Measurements from ENCODE around the gene KIAA0753. TPM values are rescaled to one million over a fixed set of nuclear protein-coding genes. Genes with fewer than 3 reads are reported as not detected.
"Not testable (repeated sequence)": the region's sequence is repeated elsewhere in the genome, so short reads cannot be mapped to it uniquely, and the experiment has no call there.

The KIAA0753 gene
- total and polyA plus RNA-seq, 9 donors = 12.1 to 32.3 (median 19.2) TPM

GRCh38 chr17:6657633-6658287 is 17.2 kb upstream of the KIAA0753 start:
- WGBS, 3 donors = 78 to 84% (median 79%) methylated on average over 17 to 18 of the region's 18 CpGs
- no peaks in the 10 kb centered on the region for H3K9me3 ChIP-seq
- H3K27ac ChIP-seq = no peak overlapping the region
- no peak overlapping the region for H3K4me3 ChIP-seq
- DNase-seq = no peak
- no peak for TF ChIP-seq EP300 (IDR thresholded peaks at IDR 0.05)
- no peak for TF ChIP-seq POLR2A (IDR thresholded peaks at IDR 0.05)
- TF ChIP-seq CTCF (IDR thresholded peaks at IDR 0.05) = no peak
- intact Hi-C loops (cut with DNase I) = no loop called here
- H3K27me3 ChIP-seq = no peaks in the 10 kb centered on the region
- peaks cover 2% of the 10 kb centered on the region for H3K4me1 ChIP-seq (ENCODE audit: insufficient read depth)
- H3K36me3 ChIP-seq = no peaks in the 10 kb centered on the region

- H3K27me3 ChIP-seq; H3K4me3 ChIP-seq; H3K9me3 ChIP-seq; DNase-seq; intact Hi-C loops (cut with DNase I); H3K36me3 ChIP-seq; H3K4me1 ChIP-seq (ENCODE audit: insufficient read depth); H3K27ac ChIP-seq: not testable (repeated sequence)
- 7 to 15% (median 14%) methylated on average over 42 to 55 of the region's 55 CpGs for WGBS, 3 donors
Measured at GRCh38 chr17:6656797-6657632, 16.5 kb upstream of the KIAA0753 start.

GRCh38 chr17:6655732-6656361 is 15.3 kb upstream of the KIAA0753 start:
- H3K27me3 ChIP-seq; H3K36me3 ChIP-seq; H3K4me3 ChIP-seq; DNase-seq; H3K4me1 ChIP-seq (ENCODE audit: insufficient read depth); H3K9me3 ChIP-seq; intact Hi-C loops (cut with DNase I); H3K27ac ChIP-seq: not testable (repeated sequence)
- WGBS, 3 donors = 1 to 5% (median 4%) methylated on average over 22 to 38 of the region's 41 CpGs

- 11 to 43% (median 32%) methylated on average over 46 of the region's 46 CpGs for WGBS, 3 donors
- Histone ChIP-seq H3K4me1 (ENCODE audit: insufficient read depth) (peaks cover 5% of the 10 kb centered on the region), H3K4me3 (no peak overlapping the region), H3K36me3 (no peaks in the 10 kb centered on the region), H3K27me3 (no peaks in the 10 kb centered on the region), H3K27ac (no peak overlapping the region), H3K9me3 (no peaks in the 10 kb centered on the region)
- TF ChIP-seq POLR2A (IDR thresholded peaks at IDR 0.05) = no peak
- TF ChIP-seq EP300 (IDR thresholded peaks at IDR 0.05) = no peak
- TF ChIP-seq CTCF (IDR thresholded peaks at IDR 0.05) = no peak
- DNase-seq = peak in 1 of 5 donors; percentile 47
- intact Hi-C loops (cut with DNase I) = no loop called here
Measured at GRCh38 chr17:6654841-6655731, 14.6 kb upstream of the KIAA0753 start.

- intact Hi-C loops (cut with DNase I) = no loop called here
- H3K36me3 ChIP-seq = no peaks in the 10 kb centered on the region
- WGBS, 3 donors = 4 to 10% (median 7%) methylated on average over 39 to 47 of the region's 47 CpGs
- H3K4me3 ChIP-seq = peak overlapping the region; percentile 86
- peaks cover 6% of the 10 kb centered on the region for H3K4me1 ChIP-seq (ENCODE audit: insufficient read depth)
- H3K27me3 ChIP-seq = no peaks in the 10 kb centered on the region
- H3K9me3 ChIP-seq = no peaks in the 10 kb centered on the region
- H3K27ac ChIP-seq = peak overlapping the region in 1 of 2 donors; percentile 60
- peak; percentile 60 to 80 (median 74) for DNase-seq
- TF ChIP-seq EP300 (IDR thresholded peaks at IDR 0.05) (no peak), POLR2A (IDR thresholded peaks at IDR 0.05) (no peak)
Measured at GRCh38 chr17:6651919-6652452, 11.5 kb upstream of the KIAA0753 start.
